ENCODE data around the gene LAMB4.

Gene LAMB4, protein sequence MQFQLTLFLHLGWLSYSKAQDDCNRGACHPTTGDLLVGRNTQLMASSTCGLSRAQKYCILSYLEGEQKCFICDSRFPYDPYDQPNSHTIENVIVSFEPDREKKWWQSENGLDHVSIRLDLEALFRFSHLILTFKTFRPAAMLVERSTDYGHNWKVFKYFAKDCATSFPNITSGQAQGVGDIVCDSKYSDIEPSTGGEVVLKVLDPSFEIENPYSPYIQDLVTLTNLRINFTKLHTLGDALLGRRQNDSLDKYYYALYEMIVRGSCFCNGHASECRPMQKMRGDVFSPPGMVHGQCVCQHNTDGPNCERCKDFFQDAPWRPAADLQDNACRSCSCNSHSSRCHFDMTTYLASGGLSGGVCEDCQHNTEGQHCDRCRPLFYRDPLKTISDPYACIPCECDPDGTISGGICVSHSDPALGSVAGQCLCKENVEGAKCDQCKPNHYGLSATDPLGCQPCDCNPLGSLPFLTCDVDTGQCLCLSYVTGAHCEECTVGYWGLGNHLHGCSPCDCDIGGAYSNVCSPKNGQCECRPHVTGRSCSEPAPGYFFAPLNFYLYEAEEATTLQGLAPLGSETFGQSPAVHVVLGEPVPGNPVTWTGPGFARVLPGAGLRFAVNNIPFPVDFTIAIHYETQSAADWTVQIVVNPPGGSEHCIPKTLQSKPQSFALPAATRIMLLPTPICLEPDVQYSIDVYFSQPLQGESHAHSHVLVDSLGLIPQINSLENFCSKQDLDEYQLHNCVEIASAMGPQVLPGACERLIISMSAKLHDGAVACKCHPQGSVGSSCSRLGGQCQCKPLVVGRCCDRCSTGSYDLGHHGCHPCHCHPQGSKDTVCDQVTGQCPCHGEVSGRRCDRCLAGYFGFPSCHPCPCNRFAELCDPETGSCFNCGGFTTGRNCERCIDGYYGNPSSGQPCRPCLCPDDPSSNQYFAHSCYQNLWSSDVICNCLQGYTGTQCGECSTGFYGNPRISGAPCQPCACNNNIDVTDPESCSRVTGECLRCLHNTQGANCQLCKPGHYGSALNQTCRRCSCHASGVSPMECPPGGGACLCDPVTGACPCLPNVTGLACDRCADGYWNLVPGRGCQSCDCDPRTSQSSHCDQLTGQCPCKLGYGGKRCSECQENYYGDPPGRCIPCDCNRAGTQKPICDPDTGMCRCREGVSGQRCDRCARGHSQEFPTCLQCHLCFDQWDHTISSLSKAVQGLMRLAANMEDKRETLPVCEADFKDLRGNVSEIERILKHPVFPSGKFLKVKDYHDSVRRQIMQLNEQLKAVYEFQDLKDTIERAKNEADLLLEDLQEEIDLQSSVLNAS (N-terminal part only)

DNA sequence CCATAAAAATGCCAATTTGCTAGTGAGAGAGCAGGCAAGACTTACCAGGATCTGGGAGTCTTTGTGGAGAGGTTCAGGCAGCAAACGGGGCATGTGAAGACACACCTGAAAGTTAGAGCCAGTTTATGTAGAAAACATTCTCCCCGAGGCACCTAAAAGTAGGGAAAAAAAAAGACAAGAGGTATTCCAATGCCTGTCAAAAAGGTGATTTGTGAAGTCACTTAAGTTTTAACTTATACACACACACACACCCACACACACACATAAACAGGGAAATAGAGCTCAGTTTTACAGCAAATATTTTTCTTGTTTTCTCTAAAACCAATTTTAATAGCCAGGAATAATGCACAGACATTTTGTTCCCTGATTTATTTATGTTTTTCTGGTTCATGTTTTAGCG is at the start of gene LAMB4:
TSS of gene LAMB4 (minus strand) at position 101 of the 400 bp plus-strand sequence. CDS start 7,197 bp downstream, outside the sequence.
- H3K27me3 ChIP-seq, result no peaks in the 10 kb centered on the region
- TF ChIP-seq, protein P1, sequence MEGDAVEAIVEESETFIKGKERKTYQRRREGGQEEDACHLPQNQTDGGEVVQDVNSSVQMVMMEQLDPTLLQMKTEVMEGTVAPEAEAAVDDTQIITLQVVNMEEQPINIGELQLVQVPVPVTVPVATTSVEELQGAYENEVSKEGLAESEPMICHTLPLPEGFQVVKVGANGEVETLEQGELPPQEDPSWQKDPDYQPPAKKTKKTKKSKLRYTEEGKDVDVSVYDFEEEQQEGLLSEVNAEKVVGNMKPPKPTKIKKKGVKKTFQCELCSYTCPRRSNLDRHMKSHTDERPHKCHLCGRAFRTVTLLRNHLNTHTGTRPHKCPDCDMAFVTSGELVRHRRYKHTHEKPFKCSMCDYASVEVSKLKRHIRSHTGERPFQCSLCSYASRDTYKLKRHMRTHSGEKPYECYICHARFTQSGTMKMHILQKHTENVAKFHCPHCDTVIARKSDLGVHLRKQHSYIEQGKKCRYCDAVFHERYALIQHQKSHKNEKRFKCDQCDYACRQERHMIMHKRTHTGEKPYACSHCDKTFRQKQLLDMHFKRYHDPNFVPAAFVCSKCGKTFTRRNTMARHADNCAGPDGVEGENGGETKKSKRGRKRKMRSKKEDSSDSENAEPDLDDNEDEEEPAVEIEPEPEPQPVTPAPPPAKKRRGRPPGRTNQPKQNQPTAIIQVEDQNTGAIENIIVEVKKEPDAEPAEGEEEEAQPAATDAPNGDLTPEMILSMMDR (IDR thresholded peaks at IDR 0.05), result no peak
- DNase-seq, result no peak
- H3K4me1 ChIP-seq, result no peaks in the 10 kb centered on the region
- no peak within 1 kb of the TSS for H3K4me3 ChIP-seq
- no peak within 1 kb of the TSS for H3K27ac ChIP-seq
- H3K36me3 ChIP-seq, result no peaks in the 10 kb centered on the region
- H3K9me3 ChIP-seq, result no peaks in the 10 kb centered on the region
- intact Hi-C loops (cut with DNase I; ENCODE audit: low total_unique reads), result no loop called here

DNA sequence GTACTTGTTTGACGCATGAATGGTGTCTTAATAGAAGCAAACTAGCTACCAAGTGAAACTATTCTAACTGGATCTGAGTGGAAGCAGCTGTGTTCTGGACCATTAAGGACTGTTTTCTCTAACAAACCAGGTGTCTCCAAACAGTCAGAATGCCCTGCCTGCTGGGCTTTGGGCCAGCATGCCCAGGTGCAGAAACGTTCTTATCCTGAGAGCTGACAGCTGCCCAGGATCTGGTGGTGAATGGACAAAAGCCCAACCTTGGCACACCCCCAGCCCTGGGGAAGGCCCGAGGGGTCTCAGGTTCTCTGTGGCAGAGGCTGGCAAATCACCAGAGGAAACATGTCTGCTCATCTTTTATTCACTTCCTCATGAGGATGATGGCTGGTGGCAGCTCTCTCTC is 48.2 kb upstream of the LAMB4 start:
- no peaks in the 10 kb centered on the region for H3K36me3 ChIP-seq
- TF ChIP-seq, protein P1 (IDR thresholded peaks at IDR 0.05), result no peak
- no peak for DNase-seq
- intact Hi-C loops (cut with DNase I; ENCODE audit: low total_unique reads), result no loop called here
- no peak overlapping the region for H3K4me3 ChIP-seq
- H3K9me3 ChIP-seq, result no peaks in the 10 kb centered on the region
- H3K27me3 ChIP-seq, result no peaks in the 10 kb centered on the region
- no peaks in the 10 kb centered on the region for H3K4me1 ChIP-seq
- H3K27ac ChIP-seq, result no peak overlapping the region

DNA sequence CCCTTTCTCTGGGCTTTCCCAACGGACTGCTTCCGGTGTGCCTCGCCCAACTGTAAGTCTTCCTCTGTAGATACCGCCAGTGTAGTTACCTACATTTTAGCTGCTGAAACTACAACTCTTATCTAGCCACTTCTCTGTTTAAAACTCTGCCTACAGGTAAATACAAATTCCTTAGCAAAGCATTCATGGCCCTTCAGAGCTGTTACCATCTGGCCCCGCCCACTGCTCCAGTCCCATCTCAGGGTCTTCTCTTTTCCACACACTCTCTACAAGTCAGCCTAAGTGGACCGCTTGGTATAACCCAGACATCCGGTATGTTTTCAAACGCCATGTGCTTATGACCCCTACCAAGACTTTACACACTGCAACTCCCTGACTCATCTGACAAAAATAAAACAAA is 41.0 kb upstream of the LAMB4 start:
- Histone ChIP-seq H3K27me3 (no peaks in the 10 kb centered on the region), H3K9me3 (no peaks in the 10 kb centered on the region), H3K4me1 (no peaks in the 10 kb centered on the region), H3K36me3 (no peaks in the 10 kb centered on the region), H3K27ac (no peak overlapping the region), H3K4me3 (no peak overlapping the region)
- no peak for DNase-seq
- intact Hi-C loops (cut with DNase I; ENCODE audit: low total_unique reads), result no loop called here
- TF ChIP-seq, protein P1 (IDR thresholded peaks at IDR 0.05), result no peak

DNA sequence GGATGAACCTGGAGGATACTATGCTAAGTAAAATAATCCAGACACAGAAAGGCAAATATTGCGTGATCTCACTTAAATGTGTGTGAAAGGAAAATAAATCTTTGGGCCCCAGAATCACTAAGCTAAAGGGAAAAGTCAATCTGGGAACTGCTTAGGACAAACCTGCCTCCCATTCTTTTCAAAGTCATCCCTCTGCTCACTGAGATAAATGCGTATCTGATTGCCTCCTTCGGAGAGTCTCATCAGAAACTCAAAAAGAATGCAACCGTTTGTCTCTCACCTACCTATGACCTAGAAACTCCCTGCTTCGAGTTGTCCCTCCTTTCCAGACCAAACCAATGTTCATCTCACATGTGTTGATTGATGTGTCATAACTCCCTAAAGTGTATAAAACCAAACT is 40.1 kb upstream of the LAMB4 start:
- H3K4me1 ChIP-seq, result no peaks in the 10 kb centered on the region
- intact Hi-C loops (cut with DNase I; ENCODE audit: low total_unique reads), result no loop called here

DNA sequence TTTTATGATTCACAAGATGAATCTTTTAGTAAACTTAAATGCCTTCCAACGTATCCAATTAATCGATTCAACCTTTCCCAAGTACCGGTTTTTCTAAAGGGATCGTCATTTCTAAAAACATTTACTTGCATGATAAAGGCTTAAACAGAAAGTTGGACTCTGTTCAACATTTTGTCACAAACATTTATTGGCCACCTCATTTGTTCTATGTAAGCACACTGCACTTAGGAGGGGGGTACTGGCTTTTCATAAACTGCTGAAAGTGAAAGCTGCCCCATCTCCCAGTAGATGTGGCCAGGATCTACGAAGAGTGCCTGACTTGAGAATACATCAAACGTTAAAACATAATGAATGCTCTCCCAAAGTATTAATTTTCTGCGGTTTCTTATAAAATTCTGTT is 37.3 kb upstream of the LAMB4 start:
- H3K4me3 ChIP-seq, result no peak overlapping the region
- DNase-seq, result no peak
- no peak overlapping the region for H3K27ac ChIP-seq
- intact Hi-C loops (cut with DNase I; ENCODE audit: low total_unique reads), result no loop called here
- TF ChIP-seq, protein P1 (IDR thresholded peaks at IDR 0.05), result no peak
- H3K4me1 ChIP-seq, result no peaks in the 10 kb centered on the region
- no peaks in the 10 kb centered on the region for H3K36me3 ChIP-seq
- H3K27me3 ChIP-seq, result no peaks in the 10 kb centered on the region
- H3K9me3 ChIP-seq, result no peaks in the 10 kb centered on the region

More for the DNA sequence above, 40.1 kb upstream of the LAMB4 start:
- Histone ChIP-seq H3K27me3 (no peaks in the 10 kb centered on the region), H3K36me3 (no peaks in the 10 kb centered on the region), H3K4me3 (no peak overlapping the region), H3K27ac (no peak overlapping the region), H3K9me3 (no peaks in the 10 kb centered on the region)
- no peak for DNase-seq
- TF ChIP-seq, protein P1 (IDR thresholded peaks at IDR 0.05), result no peak
